CD14-positive monocyte (primary cell): Measurements from ENCODE around the gene SEMA3C. TPM values are rescaled to one million over a fixed set of nuclear protein-coding genes. Genes with fewer than 3 reads are reported as not detected.

Experiments
- DNase-seq, 3 donors: peaks; one replicate each; pipeline ENCODE4 v3.0.0-alpha.2; 2011 to 2022
- H2AFZ ChIP-seq: 2 replicates; pipeline ENCODE4 v1.6.0; 2012; ENCODE audit warnings: mild to moderate bottlenecking, low read depth, low read length, inconsistent platforms; ENCODE audit not compliant: insufficient read depth, poor library complexity, severe bottlenecking
- H3K27ac ChIP-seq, 2 donors: 1 replicate in 1 of 2; 2 replicates in 1 of 2; pipeline ENCODE4 v1.5.1; 2012 to 2013; ENCODE audit warnings: low read length in 2 of 2, control low read depth in 1 of 2, inconsistent platforms in 1 of 2, low read depth in 1 of 2, mild to moderate bottlenecking in 1 of 2
- H3K27me3 ChIP-seq, 2 donors: one replicate each; pipeline versions ENCODE4 v1.6.0 to v1.6.1; 2011 to 2013; ENCODE audit warnings: low read length in 2 of 2; ENCODE audit not compliant: control insufficient read depth in 2 of 2, insufficient read depth in 2 of 2
- H3K36me3 ChIP-seq, 2 donors: replicated peaks in 1 of 2; 1 replicate in 1 of 2; 2 replicates in 1 of 2; pipeline versions ENCODE4 v1.5.1 to v1.6.1; 2012 to 2013; ENCODE audit warnings: low read length in 2 of 2, control low read depth in 1 of 2, inconsistent platforms in 1 of 2, mild to moderate bottlenecking in 1 of 2; ENCODE audit not compliant: insufficient read depth in 2 of 2, control insufficient read depth in 1 of 2
- H3K4me1 ChIP-seq, 2 donors: 1 replicate in 1 of 2; 2 replicates in 1 of 2; pipeline versions ENCODE4 v1.5.1 to v1.6.1; 2012 to 2013; ENCODE audit warnings: low read length in 2 of 2, control low read depth in 1 of 2, inconsistent platforms in 1 of 2, mild to moderate bottlenecking in 1 of 2, moderate library complexity in 1 of 2; ENCODE audit not compliant: insufficient read depth in 2 of 2, control insufficient read depth in 1 of 2
- H3K4me2 ChIP-seq: replicated peaks from 2 replicates; pipeline ENCODE3; 2012; ENCODE audit warnings: low read length, moderate library complexity, mild to moderate bottlenecking; ENCODE audit not compliant: poor library complexity, severe bottlenecking; ENCODE audit errors: extremely low read depth
- H3K4me3 ChIP-seq, 3 experiments: fragments of 200-600 bp in 1 of 3; sonication (generic) in 1 of 3; replicated peaks in 1 of 3; 1 replicate in 2 of 3; 2 replicates in 1 of 3; pipeline ENCODE4 v1.5.1; 2011 to 2013; ENCODE audit warnings: low read length in 3 of 3, mild to moderate bottlenecking in 3 of 3, control low read depth in 2 of 3, low read depth in 2 of 3, inconsistent platforms in 1 of 3, moderate library complexity in 1 of 3
- H3K79me2 ChIP-seq: 2 replicates; pipeline ENCODE4 v1.6.0; 2012; ENCODE audit warnings: mild to moderate bottlenecking, control low read depth, inconsistent platforms, low read length, moderate library complexity; ENCODE audit not compliant: insufficient read depth
- H3K9ac ChIP-seq: 2 replicates; pipeline ENCODE4 v1.6.0; 2017; ENCODE audit warnings: low read length, mild to moderate bottlenecking; ENCODE audit not compliant: insufficient read depth, poor library complexity, severe bottlenecking
- H3K9me3 ChIP-seq, 2 donors: replicated peaks in 1 of 2; 1 replicate in 1 of 2; 2 replicates in 1 of 2; pipeline versions ENCODE4 v1.5.1 to v1.6.1; 2012 to 2013; ENCODE audit warnings: low read length in 2 of 2, control low read depth in 1 of 2; ENCODE audit not compliant: control insufficient read depth in 1 of 2, insufficient read depth in 1 of 2
- H4K20me1 ChIP-seq: 2 replicates; pipeline ENCODE4 v1.6.0; 2012; ENCODE audit warnings: mild to moderate bottlenecking, low read length, control low read depth, moderate library complexity; ENCODE audit not compliant: insufficient read depth
- H3K27ac Mint-ChIP-seq, 7 donors: one replicate each; pipeline ENCODE4 v1.8.0; 2020; ENCODE audit warnings: mild to moderate bottlenecking in 7 of 7, mixed read lengths in 7 of 7, moderate library complexity in 6 of 7, inconsistent platforms in 2 of 7
- H3K27me3 Mint-ChIP-seq, 3 donors: one replicate each; pipeline ENCODE4 v1.8.0; 2021 to 2022; ENCODE audit warnings: low read depth in 3 of 3, mild to moderate bottlenecking in 3 of 3, mixed read lengths in 3 of 3, moderate library complexity in 3 of 3, inconsistent platforms in 1 of 3
- H3K36me3 Mint-ChIP-seq, 2 donors: one replicate each; pipeline ENCODE4 v1.8.0; 2020; ENCODE audit warnings: mixed read lengths in 2 of 2, inconsistent platforms in 1 of 2, mild to moderate bottlenecking in 1 of 2
- H3K4me1 Mint-ChIP-seq: one replicate; pipeline ENCODE4 v1.8.0; 2020; ENCODE audit warnings: mild to moderate bottlenecking, mixed read lengths
- H3K4me3 Mint-ChIP-seq, 2 donors: one replicate each; pipeline ENCODE4 v1.8.0; 2020; ENCODE audit warnings: mild to moderate bottlenecking in 2 of 2, mixed read lengths in 2 of 2, moderate library complexity in 1 of 2
- H3K9me3 Mint-ChIP-seq, 7 donors: one replicate each; pipeline ENCODE4 v1.8.0; 2020 to 2022; ENCODE audit warnings: mixed read lengths in 7 of 7, mild to moderate bottlenecking in 6 of 7, moderate library complexity in 6 of 7, inconsistent platforms in 2 of 7
- CTCF ChIP-seq: fragments of 200-600 bp; IDR thresholded peaks from one replicate; pipeline ENCODE4 v1.8.0; 2022; ENCODE audit warnings: antibody characterized with exemption, mild to moderate bottlenecking
- WGBS: methylation state at CpG from one replicate; pipeline ENCODE4 v1.1.5; 2013; ENCODE audit warnings: missing lambda C conversion rate; ENCODE audit not compliant: insufficient coverage; 5-methylcytosine and 5-hydroxymethylcytosine counted together
- intact Hi-C, 2 donors: fragments of 100-400 bp; cut with micrococcal nuclease; formaldehyde crosslinking; loops; one replicate each; pipeline versions ENCODE4 v1.15.0 to v1.15.1; 2023
- polyA plus RNA-seq, 3 donors: library from polyadenylated mRNA; depleted of rRNA in 1 of 3; unstranded in 2 of 3; stranded (reverse) in 1 of 3; fragments of 300-500 nt in 2 of 3; fragments of >200 nt in 1 of 3; fragmentation: Illumina TruSeq in 2 of 3; gene quantifications; 1 replicate in 2 of 3; 2 replicates in 1 of 3; pipeline ENCODE4 v1.2.3, GENCODE V29; 2012 to 2021

The SEMA3C gene
- polyA plus RNA-seq, 3 donors = 7.2 to 14.1 (median 13.7) TPM

- Histone ChIP-seq H3K27ac (no peak overlapping the region), H3K79me2 (no peaks in the 10 kb centered on the region), H3K9me3 (no peaks in the 10 kb centered on the region), H3K27me3 (no peaks in the 10 kb centered on the region), H3K9ac (no peak overlapping the region), H2AFZ (no peak overlapping the region), H3K36me3 (no peaks in the 10 kb centered on the region), H3K4me3 (no peak overlapping the region), H4K20me1 (no peaks in the 10 kb centered on the region), H3K4me1 (peaks cover 9 to 15% of the 10 kb centered on the region in 2 donors), H3K4me2 (no peak overlapping the region)
- no peaks in the 10 kb centered on the region for H3K9me3 Mint-ChIP-seq
- intact Hi-C loops = no loop called here
- no CpG with 5 or more reads among the region's 4 CpGs for WGBS
- DNase-seq = no peak
- peaks cover 12% of the 10 kb centered on the region for H3K4me1 Mint-ChIP-seq
- no peak overlapping the region for H3K4me3 Mint-ChIP-seq
- no peak overlapping the region for H3K27ac Mint-ChIP-seq
- H3K36me3 Mint-ChIP-seq = peaks cover 10 to 14% of the 10 kb centered on the region in 2 donors
- no peak for TF ChIP-seq CTCF
- H3K27me3 Mint-ChIP-seq = peaks cover 0 to 2% (median 2%) of the 10 kb centered on the region in 3 donors
Measured at GRCh38 chr7:80882213-80882801, 36.5 kb downstream of the SEMA3C start.

GRCh38 chr7:80881351-80881900 is 37.4 kb downstream of the SEMA3C start:
- DNase-seq = no peak
- Mint-ChIP-seq H3K4me3 (no peak overlapping the region), H3K4me1 (peaks cover 12% of the 10 kb centered on the region), H3K36me3 (peaks cover 14 to 16% of the 10 kb centered on the region in 2 donors), H3K9me3 (no peaks in the 10 kb centered on the region), H3K27me3 (peaks cover 0 to 2% (median 2%) of the 10 kb centered on the region in 3 donors), H3K27ac (no peak overlapping the region)
- no peaks in the 10 kb centered on the region for H3K27me3 ChIP-seq
- H3K4me1 ChIP-seq = peaks cover 9 to 15% of the 10 kb centered on the region in 2 donors
- no peak overlapping the region for H3K4me3 ChIP-seq
- no peaks in the 10 kb centered on the region for H4K20me1 ChIP-seq
- no peak overlapping the region for H3K4me2 ChIP-seq
- H3K9me3 ChIP-seq = no peaks in the 10 kb centered on the region
- no peak overlapping the region for H2AFZ ChIP-seq
- intact Hi-C loops = no loop called here
- H3K79me2 ChIP-seq = no peaks in the 10 kb centered on the region
- no peak overlapping the region for H3K27ac ChIP-seq
- WGBS = no CpG with 5 or more reads among the region's 1 CpG
- no peak for TF ChIP-seq CTCF
- no peak overlapping the region for H3K9ac ChIP-seq
- H3K36me3 ChIP-seq = no peaks in the 10 kb centered on the region
